Endothelial cell of umbilical vein (primary cell): ENCODE data around the gene PAXX. TPM values are rescaled to one million over a fixed set of nuclear protein-coding genes. Genes with fewer than 3 reads are reported as not detected.

Experiments
- BruUV-seq: library from RNA; stranded (reverse); fragments of 400-500 nt; replicated peaks from 2 replicates; lab custom pipeline; 2021; lab: Mats Ljungman, UMichigan
- CTCF ChIA-PET: fragments of 300-600, 350-600 bp; sonication (Branson Sonifier 250); formaldehyde crosslinking; loops from one replicate; lab custom pipeline; 2021; ENCODE audit warnings: antibody characterized with exemption, inconsistent platforms; lab: Charles Lee
- POLR2A ChIA-PET: fragments of 300-600, 350-600 bp; sonication (Branson Sonifier 250); formaldehyde crosslinking; loops from one replicate; lab custom pipeline; 2021; ENCODE audit warnings: antibody characterized with exemption, inconsistent platforms; lab: Charles Lee
- DNase-seq: peaks from one replicate; pipeline ENCODE4 v3.0.0-alpha.2; 2011; ENCODE audit warnings: low read depth, low spot score
- FAIRE-seq: peaks from 2 replicates; lab custom pipeline; 2011; peaks lifted over from hg19 to GRCh38; lab: Jason Lieb, UNC
- H2AFZ ChIP-seq: 2 replicates; pipeline ENCODE4 v1.6.0; 2012; ENCODE audit warnings: low read depth, low read length, control low read depth, inconsistent platforms
- H3K27ac ChIP-seq: 2 replicates; pipeline ENCODE4 v1.5.1; 2011; ENCODE audit warnings: low read depth, mild to moderate bottlenecking, control low read depth, low read length, moderate library complexity; ENCODE audit not compliant: insufficient read depth
- H3K27me3 ChIP-seq, 2 experiments: 2 replicates each; pipeline versions ENCODE4 v1.6.0 to v1.6.1; 2011; ENCODE audit warnings: low read length in 2 of 2, mixed read lengths in 1 of 2; ENCODE audit not compliant: control insufficient read depth in 2 of 2, insufficient read depth in 2 of 2
- H3K36me3 ChIP-seq, 2 experiments: 2 replicates in 1 of 2; 3 replicates in 1 of 2; pipeline ENCODE4 v1.5.1; 2011; ENCODE audit warnings: low read length in 2 of 2, mild to moderate bottlenecking in 1 of 2, moderate library complexity in 1 of 2; ENCODE audit not compliant: control insufficient read depth in 2 of 2, insufficient read depth in 2 of 2; ENCODE audit errors: extremely low read depth in 1 of 2
- H3K4me1 ChIP-seq: 3 replicates; pipeline ENCODE4 v1.5.1; 2011; ENCODE audit warnings: mild to moderate bottlenecking, low read length; ENCODE audit not compliant: control insufficient read depth, insufficient read depth; ENCODE audit errors: extremely low read depth
- H3K4me2 ChIP-seq: 2 replicates; pipeline ENCODE4 v1.6.1; 2011; ENCODE audit warnings: low read length, control low read depth, mixed read lengths; ENCODE audit not compliant: insufficient read depth
- H3K4me3 ChIP-seq, 3 experiments: fragments of 200-600 bp in 1 of 3; sonication (generic), shearing (Covaris generic) in 1 of 3; replicated peaks in 1 of 3; 2 replicates each; pipeline ENCODE4 v1.5.1; 2011 to 2016; ENCODE audit warnings: control low read depth in 3 of 3, low read length in 3 of 3, mild to moderate bottlenecking in 2 of 3, inconsistent platforms in 1 of 3, low read depth in 1 of 3, moderate library complexity in 1 of 3; ENCODE audit not compliant: insufficient read depth in 1 of 3
- H3K79me2 ChIP-seq: 2 replicates; pipeline ENCODE4 v1.6.0; 2012; ENCODE audit warnings: low read length, inconsistent platforms; ENCODE audit not compliant: control insufficient read depth, insufficient read depth
- H3K9ac ChIP-seq: replicated peaks from 2 replicates; pipeline ENCODE3; 2011; ENCODE audit warnings: low read length, control low read depth; ENCODE audit not compliant: insufficient read depth; ENCODE audit errors: extremely low read depth
- H3K9me1 ChIP-seq: replicated peaks from 3 replicates; pipeline ENCODE4 v1.6.0; 2011; ENCODE audit warnings: mild to moderate bottlenecking, low read length; ENCODE audit not compliant: control insufficient read depth, insufficient read depth; ENCODE audit errors: extremely low read depth
- H3K9me3 ChIP-seq: replicated peaks from 2 replicates; pipeline ENCODE4 v1.5.1; 2012; ENCODE audit warnings: low read length, inconsistent platforms; ENCODE audit not compliant: control insufficient read depth, insufficient read depth
- H4K20me1 ChIP-seq: replicated peaks from 2 replicates; pipeline ENCODE3; 2011; ENCODE audit warnings: mild to moderate bottlenecking, low read length; ENCODE audit not compliant: control insufficient read depth, insufficient read depth; ENCODE audit errors: extremely low read depth
- CTCF ChIP-seq, 2 donors: IDR thresholded peaks; 1 replicate in 1 of 2; 2 replicates in 1 of 2; pipeline ENCODE4 v1.5.1; 2011; ENCODE audit warnings: low read length in 2 of 2, mild to moderate bottlenecking in 2 of 2, moderate library complexity in 2 of 2, control low read depth in 1 of 2, inconsistent platforms in 1 of 2, low read depth in 1 of 2; ENCODE audit not compliant: insufficient read depth in 1 of 2; ENCODE audit errors: extremely low read depth in 1 of 2
- EZH2 ChIP-seq: IDR thresholded peaks from 2 replicates; pipeline ENCODE4 v1.6.1; 2012; ENCODE audit warnings: borderline replicate concordance, low read depth, mild to moderate bottlenecking, moderate library complexity, low read length, inconsistent platforms; ENCODE audit not compliant: severe bottlenecking
- FOS ChIP-seq: IDR thresholded peaks from 2 replicates; pipeline ENCODE4 v1.6.1; 2011; ENCODE audit warnings: mild to moderate bottlenecking, low read length, moderate library complexity, borderline replicate concordance; ENCODE audit not compliant: insufficient read depth
- GATA2 ChIP-seq: IDR thresholded peaks from 2 replicates; pipeline ENCODE4 v1.7.0; 2011; ENCODE audit warnings: low read depth, mild to moderate bottlenecking, moderate library complexity, mixed read lengths, low read length; ENCODE audit not compliant: insufficient read length, insufficient read depth
- JUN ChIP-seq: IDR thresholded peaks from 2 replicates; pipeline ENCODE4 v1.6.1; 2011; ENCODE audit warnings: borderline replicate concordance, low read depth; ENCODE audit not compliant: insufficient read length, insufficient read depth
- MAX ChIP-seq: IDR thresholded peaks from 2 replicates; pipeline ENCODE4 v1.6.1; 2011; ENCODE audit not compliant: insufficient read depth, insufficient read length
- MYC ChIP-seq: IDR thresholded peaks from one replicate; pipeline ENCODE4 v1.6.1; 2011; ENCODE audit warnings: mild to moderate bottlenecking, low read depth, low read length
- POLR2A ChIP-seq: IDR thresholded peaks from 2 replicates; pipeline ENCODE4 v1.6.1; 2012; ENCODE audit warnings: low read depth, mild to moderate bottlenecking, control low read depth, low read length
- POLR2AphosphoS5 ChIP-seq: IDR thresholded peaks from 2 replicates; pipeline ENCODE4 v1.6.1; 2012; ENCODE audit warnings: low read depth, mild to moderate bottlenecking, control low read depth, low read length, moderate library complexity; ENCODE audit not compliant: insufficient read depth
- dilution Hi-C: fragments of 300-500 bp; cut with MboI; formaldehyde crosslinking; loops from one replicate; pipeline ENCODE4 v1.15.0; 2019; ENCODE audit warnings: low sequenced_read_pairs; ENCODE audit not compliant: extremely low pct_ligation_motif_present
- intact Hi-C: fragments of 100-400 bp; cut with micrococcal nuclease; formaldehyde crosslinking; loops from one replicate; pipeline ENCODE4 v1.10.0; 2022
- polyA plus RNA-seq, 4 experiments: library from polyadenylated mRNA; depleted of rRNA in 3 of 4; stranded (reverse) in 3 of 4; unstranded in 1 of 4; fragments of >200 nt; gene quantifications; 2 replicates each; pipeline versions ENCODE4 v1.2.1 to v1.2.3, GENCODE V29; 2011 to 2012; ENCODE audit warnings: missing spikeins in 1 of 4
- total RNA-seq: library from RNA; stranded (reverse); gene quantifications from 2 replicates; pipeline ENCODE4 v1.2.3, GENCODE V29; 2021

PAXX gene
- total and polyA plus RNA-seq, 2 donors (not counting 3 experiments of a cell fraction or from before 2014, with no cell fraction given): 34.0 to 35.0 TPM

- no peak for DNase-seq
- Histone ChIP-seq H3K4me2 (no peak overlapping the region), H3K27ac (no peak overlapping the region), H3K4me1 (no peaks in the 10 kb centered on the region), H2AFZ (no peak overlapping the region), H3K9ac (no peak overlapping the region), H4K20me1 (no peaks in the 10 kb centered on the region), H3K4me3 (no peak overlapping the region), H3K27me3 (no peaks in the 10 kb centered on the region), H3K36me3 (no peaks in the 10 kb centered on the region), H3K79me2 (no peaks in the 10 kb centered on the region), H3K9me3 (no peaks in the 10 kb centered on the region), H3K9me1 (no peaks in the 10 kb centered on the region)
- intact Hi-C loops (no loop called here), dilution Hi-C loops (no loop called here)
- no TSS peak for BruUV-seq
- TF ChIP-seq GATA2 (no peak), MYC (no peak), POLR2A (no peak), JUN (no peak), POLR2AphosphoS5 (no peak), CTCF (IDR thresholded peaks at IDR 0.05; ENCODE audit: extremely low read depth in 1 of 2, insufficient read depth in 1 of 2, low read depth in 1 of 2, low read length in 2 of 2) (no peak), EZH2 (no peak), FOS (no peak), MAX (no peak)
- no peak for FAIRE-seq
- CTCF ChIA-PET: interaction anchor here (2.0 kb wide), 1 partner anchor 21 kb away, joined by 5 read pairs; no protein-coding TSS in a partner anchor
- POLR2A ChIA-PET: no interaction called here
These were observed 16.1 kb downstream of the PAXX start for GRCh38 chr9:137008312-137008711.
